ENCODE data around the gene CNIH1. TPM values are rescaled to one million over a fixed set of nuclear protein-coding genes. Genes with fewer than 3 reads are reported as not detected.
"Not testable (repeated sequence)": the region's sequence is repeated elsewhere in the genome, so short reads cannot be mapped to it uniquely, and the experiment has no call there.

Gene CNIH1
- total and polyA plus RNA-seq, 8 donors = 119 to 145 (median 129) TPM

GRCh38 chr14:54394596-54394995 lies 46.6 kb downstream of the CNIH1 start:
- no peak for DNase-seq
- ATAC-seq = no peak
- intact Hi-C loops (cut with DNase I) = no loop called here
- Histone ChIP-seq H3K27ac (no peak overlapping the region), H3K36me3 (no peaks in the 10 kb centered on the region), H3K27me3 (no peaks in the 10 kb centered on the region), H3K4me3 (no peak overlapping the region), H3K9me3 (no peaks in the 10 kb centered on the region), H3K4me1 (peaks cover 0 to 24% of the 10 kb centered on the region in 2 donors)
- TF ChIP-seq CTCF (IDR thresholded peaks at IDR 0.05) = no peak

- DNase-seq; H3K27me3 ChIP-seq; ATAC-seq; H3K4me3 ChIP-seq; intact Hi-C loops (cut with DNase I); H3K9me3 ChIP-seq; H3K27ac ChIP-seq; H3K36me3 ChIP-seq: not testable (repeated sequence)
- H3K4me1 ChIP-seq = peaks cover 0 to 12% of the 10 kb centered on the region in 2 donors
These were observed 47.9 kb downstream of the CNIH1 start for GRCh38 chr14:54392986-54393884.

GRCh38 chr14:54392131-54392859 lies 48.9 kb downstream of the CNIH1 start:
- Histone ChIP-seq H3K4me3 (no peak overlapping the region), H3K4me1 (peaks cover 0 to 3% of the 10 kb centered on the region in 2 donors), H3K9me3 (no peaks in the 10 kb centered on the region), H3K36me3 (no peaks in the 10 kb centered on the region), H3K27ac (no peak overlapping the region), H3K27me3 (no peaks in the 10 kb centered on the region)
- DNase-seq = no peak
- no peak for TF ChIP-seq CTCF (IDR thresholded peaks at IDR 0.05)
- intact Hi-C loops (cut with DNase I) = no loop called here
- ATAC-seq = no peak

GRCh38 chr14:54387328-54387727 lies 53.8 kb downstream of the CNIH1 start:
- no peak for TF ChIP-seq CTCF (IDR thresholded peaks at IDR 0.05)
- H3K36me3 ChIP-seq = no peaks in the 10 kb centered on the region
- ATAC-seq (no peak), DNase-seq (no peak)
- no peaks in the 10 kb centered on the region for H3K4me1 ChIP-seq
- H3K9me3 ChIP-seq = no peaks in the 10 kb centered on the region
- no peak overlapping the region for H3K27ac ChIP-seq
- no peak overlapping the region for H3K4me3 ChIP-seq
- intact Hi-C loops (cut with DNase I) = no loop called here
- H3K27me3 ChIP-seq = no peaks in the 10 kb centered on the region

- no peak for DNase-seq
- Histone ChIP-seq H3K9me3 (no peaks in the 10 kb centered on the region), H3K27me3 (no peaks in the 10 kb centered on the region), H3K4me1 (no peaks in the 10 kb centered on the region), H3K36me3 (no peaks in the 10 kb centered on the region), H3K27ac (no peak overlapping the region), H3K4me3 (no peak overlapping the region)
- intact Hi-C loops (cut with DNase I) = no loop called here
- TF ChIP-seq CTCF (IDR thresholded peaks at IDR 0.05) = no peak
- ATAC-seq = no peak
These were observed 55.6 kb downstream of the CNIH1 start for GRCh38 chr14:54385556-54385955.
